Activated CD4-positive, alpha-beta T cell treated with anti-CD3 and anti-CD28 coated beads, Interleukin-2, Interleukin-6, amounts not matched to agents 100 ng/mL and 50 ng/mL, durations not matched to agents 16 hours and 8 hours (primary cell): ENCODE measurements around the gene SMAD3.
"Not testable (repeated sequence)": the region's sequence is repeated elsewhere in the genome, so short reads cannot be mapped to it uniquely, and the experiment has no call there.

Source experiments
- DNase-seq: peaks from one replicate; pipeline ENCODE4 v3.0.0-alpha.2; 2020

SMAD3 gene

GRCh38 chr15:67146234-67146633 is 80.8 kb downstream of the SMAD3 start:
- DNase-seq, result no peak

- DNase-seq, result peak; percentile 29
Measured at GRCh38 chr15:67146875-67147381, 81.5 kb downstream of the SMAD3 start.

GRCh38 chr15:67147396-67147949 is 82.1 kb downstream of the SMAD3 start:
- DNase-seq, result no peak

GRCh38 chr15:67148196-67148701 is 82.8 kb downstream of the SMAD3 start:
- no peak for DNase-seq

GRCh38 chr15:67149068-67149772 is 83.8 kb downstream of the SMAD3 start:
- DNase-seq, result no peak

GRCh38 chr15:67149773-67150022 is 84.3 kb downstream of the SMAD3 start:
- no peak for DNase-seq

- DNase-seq, result peak; percentile 60
Measured at GRCh38 chr15:67150023-67150860, 84.8 kb downstream of the SMAD3 start.

GRCh38 chr15:67152429-67152828 is 87.0 kb downstream of the SMAD3 start:
- DNase-seq, result no peak

GRCh38 chr15:67153044-67153443 is 87.6 kb downstream of the SMAD3 start:
- DNase-seq, result not testable (repeated sequence)

GRCh38 chr15:67154249-67154648 is 88.8 kb downstream of the SMAD3 start:
- no peak for DNase-seq

- DNase-seq, result no peak
Measured at GRCh38 chr15:67156426-67156825, 91.0 kb downstream of the SMAD3 start.

GRCh38 chr15:67156834-67157233 is 91.4 kb downstream of the SMAD3 start:
- no peak for DNase-seq

GRCh38 chr15:67157521-67158252 is 92.3 kb downstream of the SMAD3 start:
- DNase-seq, result no peak

- DNase-seq, result no peak
Measured at GRCh38 chr15:67158367-67158766, 93.0 kb downstream of the SMAD3 start.

GRCh38 chr15:67161412-67161811 is 96.0 kb downstream of the SMAD3 start:
- no peak for DNase-seq

GRCh38 chr15:67161881-67162280 is 96.5 kb downstream of the SMAD3 start:
- no peak for DNase-seq

GRCh38 chr15:67163180-67163579 is 97.8 kb downstream of the SMAD3 start:
- DNase-seq, result no peak

- no peak for DNase-seq
Measured at GRCh38 chr15:67164401-67164791, 99.0 kb downstream of the SMAD3 start.

- DNase-seq, result no peak
Measured at GRCh38 chr15:67164811-67165253, 99.4 kb downstream of the SMAD3 start.

GRCh38 chr15:67165254-67166253 is 100.2 kb downstream of the SMAD3 start:
- DNase-seq, result no peak

- DNase-seq, result no peak
Measured at GRCh38 chr15:67166280-67167009, 101.0 kb downstream of the SMAD3 start.
